Activated T-helper 1 cell treated with anti-CD3 and anti-CD28 coated beads, Interleukin-12 subunit alpha, Interleukin-12 subunit beta, Interleukin-2, Interleukin-4 antibody, amounts not matched to agents 30 ng/mL and 10 ng/mL and 1 ng/mL, durations not matched to agents 14 hours and 24 hours and 36 hours (primary cell): ENCODE data around the gene IFNW1. TPM values are rescaled to one million over a fixed set of nuclear protein-coding genes. Genes with fewer than 3 reads are reported as not detected.

Experiments
- DNase-seq: peaks from one replicate; pipeline ENCODE4 v3.0.0; 2021; ENCODE audit warnings: low spot score
- H3K27ac Mint-ChIP-seq: one replicate; pipeline ENCODE4 v1.8.0; 2021; ENCODE audit warnings: mild to moderate bottlenecking, mixed read lengths
- H3K27me3 Mint-ChIP-seq: one replicate; pipeline ENCODE4 v1.8.0; 2022; ENCODE audit warnings: mild to moderate bottlenecking, moderate library complexity, mixed read lengths; ENCODE audit not compliant: insufficient read depth
- H3K36me3 Mint-ChIP-seq: one replicate; pipeline ENCODE4 v1.8.0; 2021; ENCODE audit warnings: low read depth, mixed read lengths
- H3K4me1 Mint-ChIP-seq: one replicate; pipeline ENCODE4 v1.8.0; 2021; ENCODE audit warnings: low read depth, mixed read lengths
- H3K4me3 Mint-ChIP-seq: one replicate; pipeline ENCODE4 v1.8.0; 2021; ENCODE audit warnings: mild to moderate bottlenecking, moderate library complexity, mixed read lengths
- H3K9me3 Mint-ChIP-seq: one replicate; pipeline ENCODE4 v1.8.0; 2021; ENCODE audit warnings: mixed read lengths
- intact Hi-C: fragments of 100-400 bp; cut with micrococcal nuclease; formaldehyde crosslinking; loops from one replicate; pipeline ENCODE4 v1.15.1; 2024
- total RNA-seq: library from RNA; stranded (reverse); gene quantifications from 2 replicates; pipeline ENCODE4 v1.2.3, GENCODE V29; 2022

Gene IFNW1
- total RNA-seq, 1 donor from 2014 or later: not detected

DNA sequence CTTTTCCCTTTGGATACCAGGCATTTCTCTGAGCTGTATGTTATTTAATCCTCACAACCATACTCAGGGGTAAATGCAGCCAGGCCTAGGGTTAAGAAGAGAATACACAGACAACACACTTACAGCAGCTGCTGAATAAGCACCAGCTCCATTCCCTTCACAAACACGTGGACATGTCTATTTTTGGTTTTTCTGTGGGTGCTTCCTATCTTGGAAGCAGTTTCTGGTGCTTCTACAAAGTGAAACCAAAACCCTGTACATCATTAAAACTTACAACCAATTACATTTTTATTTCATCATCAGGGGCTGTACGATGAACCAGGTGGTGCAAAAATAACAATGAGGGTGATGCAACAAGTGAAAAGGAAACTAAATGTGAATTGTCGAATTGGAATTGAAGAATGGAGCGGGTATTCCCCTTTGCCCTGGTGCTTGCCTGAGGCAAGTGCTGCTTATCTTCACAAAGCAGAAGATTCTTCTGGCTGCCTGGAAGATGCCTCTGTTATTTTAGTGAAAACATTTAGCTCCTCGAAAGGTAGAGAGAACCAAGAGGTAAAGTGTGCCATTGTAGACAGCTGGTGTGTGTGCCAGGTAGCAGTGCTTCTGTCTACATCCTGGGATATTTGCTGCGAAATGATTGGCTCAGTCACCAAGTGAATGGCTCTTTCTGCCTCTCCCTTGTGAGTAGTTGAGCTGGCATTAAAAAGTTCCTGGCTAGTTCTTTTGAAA, 45.3 kb downstream of the IFNW1 start:
- no peaks in the 10 kb centered on the region for H3K36me3 Mint-ChIP-seq
- DNase-seq: peak; percentile 38

DNA sequence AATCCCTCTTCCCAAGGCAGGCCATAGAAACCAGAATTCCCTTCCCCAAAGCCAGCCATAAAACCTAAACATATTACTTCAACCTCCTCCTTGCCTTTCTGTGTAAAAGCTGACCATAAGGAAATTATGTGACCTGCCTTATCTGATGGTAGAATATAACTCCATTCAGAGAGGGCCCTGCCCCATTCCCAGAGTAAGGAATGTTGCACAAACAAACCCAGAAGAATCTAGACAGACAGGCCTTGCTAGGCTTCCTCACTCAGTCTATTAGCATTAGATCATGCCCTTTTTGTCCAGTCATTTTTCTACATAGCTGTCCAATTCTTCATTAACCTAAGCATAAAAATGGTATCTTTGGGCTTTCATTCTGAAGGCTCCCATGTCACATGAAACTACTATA, 46.1 kb downstream of the IFNW1 start:
- peaks cover 31% of the 10 kb centered on the region for H3K4me1 Mint-ChIP-seq

More for the DNA sequence above, 45.3 kb downstream of the IFNW1 start:
- peak overlapping the region; percentile 56 for H3K27ac Mint-ChIP-seq
- H3K9me3 Mint-ChIP-seq: no peaks in the 10 kb centered on the region
- H3K4me1 Mint-ChIP-seq: peaks cover 35% of the 10 kb centered on the region
- no peaks in the 10 kb centered on the region for H3K27me3 Mint-ChIP-seq
- intact Hi-C loops: loop anchor here (1.0 to 5.0 kb wide), 6 partner anchors 14 to 887 kb away; partner anchors contain the start of genes HACD4 and MLLT3
- peak overlapping the region; percentile 54 for H3K4me3 Mint-ChIP-seq

More for the DNA sequence above, 46.1 kb downstream of the IFNW1 start:
- no peak for DNase-seq
- Mint-ChIP-seq H3K27ac (peak overlapping the region; percentile 56), H3K27me3 (no peaks in the 10 kb centered on the region), H3K9me3 (no peaks in the 10 kb centered on the region), H3K36me3 (no peaks in the 10 kb centered on the region), H3K4me3 (no peak overlapping the region)
- intact Hi-C loops: loop anchor here (5.0 kb wide), 2 partner anchors 473 to 543 kb away; partner anchors contain the start of gene MLLT3

Other genes starting within 250 kb of the IFNW1 start
- gene HACD4, start 110.2 kb downstream of the IFNW1 start, total RNA-seq: 2.7 and 3.0 TPM in 2 replicates
- 0.23 TPM in 1 of 2 replicates, not detected in the other for gene IFNB1, start 63.9 kb downstream of the IFNW1 start, total RNA-seq
- gene IFNA21, start 24.8 kb upstream of the IFNW1 start, total RNA-seq: not detected in 2 replicates
- gene IFNA4, start 45.8 kb upstream of the IFNW1 start, total RNA-seq: not detected in 2 replicates
- not detected in 2 replicates for gene IFNA7, start 60.4 kb upstream of the IFNW1 start, total RNA-seq
- gene IFNA10, start 65.3 kb upstream of the IFNW1 start, total RNA-seq: not detected in 2 replicates
- gene IFNA16, start 75.5 kb upstream of the IFNW1 start, total RNA-seq: not detected in 2 replicates
- gene IFNA17, start 86.4 kb upstream of the IFNW1 start, total RNA-seq: not detected in 2 replicates
- gene IFNA14, start 98.2 kb upstream of the IFNW1 start, total RNA-seq: not detected in 2 replicates
- not detected in 2 replicates for gene IFNA5, start 163.5 kb upstream of the IFNW1 start, total RNA-seq
- gene KLHL9, start 193.6 kb upstream of the IFNW1 start, total RNA-seq: 14.1 and 15.6 TPM in 2 replicates
- not detected in 2 replicates for gene IFNA6, start 209.1 kb upstream of the IFNW1 start, total RNA-seq
- not detected in 2 replicates for gene IFNA13, start 226.2 kb upstream of the IFNW1 start, total RNA-seq
- gene IFNA2, start 243.6 kb upstream of the IFNW1 start, total RNA-seq: not detected in 2 replicates